Lung microvascular endothelial cell (primary cell): ENCODE data around the gene NHSL2. TPM values are rescaled to one million over a fixed set of nuclear protein-coding genes. Genes with fewer than 3 reads are reported as not detected.
A peak's percentile ranks its signal among the peaks of the same experiment; 100 is the strongest.

ENCODE experiments used
- DNase-seq, 2 donors: peaks; one replicate each; pipeline versions ENCODE4 v3.0.0 to v3.0.0-alpha.2; 2010; ENCODE audit warnings: low read depth in 2 of 2
- total RNA-seq: library from RNA; depleted of rRNA; stranded (reverse); fragments of >200 nt; gene quantifications from 2 replicates; pipeline ENCODE4 v1.2.1, GENCODE V29; 2014

Gene NHSL2
- total RNA-seq, 1 donor from 2014 or later, result 14.1 TPM

DNA sequence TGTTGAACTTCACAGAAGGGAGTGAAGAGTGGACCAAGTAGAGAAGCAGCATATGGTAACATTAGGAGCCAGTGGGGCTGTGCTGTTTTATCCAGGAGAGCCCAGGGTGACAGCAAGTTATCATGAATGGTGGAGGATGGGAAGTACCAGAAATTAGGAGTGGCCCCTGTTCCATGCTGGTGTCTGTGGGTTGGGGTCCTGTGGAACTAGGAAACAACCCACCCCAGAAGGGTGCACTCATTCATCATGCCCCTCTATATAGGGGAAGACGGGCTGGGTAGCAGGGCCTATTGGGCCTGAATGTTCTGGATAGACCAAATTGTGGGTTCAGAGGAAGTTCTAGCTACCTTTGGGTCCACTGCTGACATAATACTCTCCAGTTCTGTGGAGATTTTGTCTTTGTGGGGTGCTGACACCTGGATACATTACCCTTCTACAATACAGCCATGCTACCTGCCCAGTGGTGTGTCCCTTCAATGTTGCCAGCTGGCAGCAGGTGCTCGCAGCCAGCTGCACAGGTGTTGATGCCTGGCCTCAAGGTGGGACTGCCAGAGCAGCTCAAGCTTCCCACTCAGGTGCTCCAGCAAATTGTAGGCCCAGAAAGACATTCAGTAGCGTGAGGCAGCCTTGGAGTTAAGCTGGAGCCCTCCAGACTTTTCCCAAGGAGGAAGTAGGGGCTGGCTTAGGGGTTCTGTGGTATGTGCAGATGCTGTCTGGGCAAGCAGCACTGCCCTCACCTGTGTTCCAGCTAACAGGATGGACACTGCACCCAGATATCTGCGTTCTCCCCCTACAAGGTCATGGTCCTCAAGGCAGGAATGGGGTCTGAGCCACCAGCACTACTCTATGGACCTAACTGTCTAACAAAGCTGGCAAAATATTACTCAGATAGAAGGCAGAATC is 106.5 kb downstream of the NHSL2 start:
- DNase-seq, result no peak

DNA sequence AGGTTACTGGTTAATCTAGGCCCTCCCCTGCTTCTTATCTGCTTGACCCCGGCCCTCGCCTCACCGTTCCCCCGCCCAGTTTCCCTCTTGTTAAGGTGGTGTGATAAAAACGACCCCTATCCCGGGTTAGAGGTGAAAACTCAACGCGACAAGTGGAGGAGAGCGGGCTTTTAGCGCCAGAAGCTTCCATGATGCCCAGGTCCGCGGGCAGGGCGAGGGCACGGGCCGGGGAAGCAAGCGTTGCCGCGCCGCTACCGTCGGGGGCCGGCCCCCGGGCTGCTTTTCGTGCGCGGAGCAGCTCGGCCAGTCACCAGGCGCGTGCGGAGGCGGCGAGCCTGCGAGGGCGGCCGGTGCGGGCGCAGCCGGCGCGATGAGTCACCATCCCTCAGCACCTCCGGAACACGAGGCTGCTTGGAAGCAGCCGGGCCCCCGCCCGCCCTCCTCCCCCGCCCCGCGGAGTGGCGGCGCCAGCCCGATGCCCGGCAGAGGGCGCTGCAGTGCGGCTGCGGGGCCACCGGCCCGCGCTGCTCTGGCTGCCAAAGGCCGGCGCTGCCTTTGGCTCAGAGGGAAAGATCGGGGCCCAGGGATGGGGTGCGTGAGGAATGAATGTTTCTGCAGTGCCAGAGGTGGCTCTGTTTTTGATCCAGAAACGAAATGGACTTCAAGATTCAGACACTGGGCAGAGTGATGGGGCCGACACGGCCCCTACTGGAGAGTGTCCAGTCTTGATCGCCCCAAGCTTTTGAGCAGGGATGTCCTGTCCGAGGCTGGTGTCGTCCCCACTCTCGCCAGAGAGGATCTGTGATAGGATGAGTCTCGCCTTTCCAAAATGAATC is 107.8 kb downstream of the NHSL2 start:
- DNase-seq, result peak; percentile 92

GRCh38 chrX:72019487-72019886 is 108.8 kb downstream of the NHSL2 start:
- no peak for DNase-seq

DNA sequence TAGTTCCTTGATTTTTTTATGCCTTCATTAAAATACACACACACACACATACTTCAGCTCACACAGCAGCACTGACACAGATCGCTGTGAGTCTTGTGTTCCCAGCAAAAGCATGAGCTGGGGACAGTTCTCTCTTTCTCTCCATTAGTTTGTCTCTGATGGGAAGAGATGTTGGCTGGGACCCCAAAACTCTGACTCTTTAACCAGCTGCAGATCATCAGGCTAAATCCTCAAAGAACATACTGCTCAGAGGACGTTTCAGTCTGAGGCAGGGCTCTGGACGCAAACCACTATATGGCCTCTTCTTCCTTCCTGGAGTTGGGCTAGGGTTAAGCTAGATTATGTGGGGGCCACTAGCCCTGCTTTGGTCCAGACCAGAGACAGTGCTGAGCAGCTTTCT is 109.6 kb downstream of the NHSL2 start:
- no peak for DNase-seq

DNA sequence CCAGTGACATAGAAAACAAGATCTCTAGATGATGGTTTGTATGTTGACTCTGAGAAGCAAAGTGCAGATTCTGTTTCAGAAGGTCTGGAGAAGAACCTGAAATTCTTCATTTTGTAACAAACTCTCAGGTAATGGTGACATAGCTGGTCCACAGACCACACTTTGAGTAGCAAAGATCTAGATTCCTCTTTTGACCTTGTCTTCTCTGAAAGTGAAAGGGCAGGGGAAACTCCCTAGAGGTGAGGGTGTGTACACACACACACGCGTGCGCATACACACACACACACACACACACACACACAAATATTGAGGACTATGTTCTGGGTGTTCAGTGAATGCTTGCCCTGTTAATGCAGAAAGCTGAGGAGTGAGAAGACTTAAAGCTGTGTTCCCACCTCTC is 110.1 kb downstream of the NHSL2 start:
- no peak for DNase-seq

GRCh38 chrX:72021975-72022374 is 111.3 kb downstream of the NHSL2 start:
- DNase-seq, result peak; percentile 30 to 56

DNA sequence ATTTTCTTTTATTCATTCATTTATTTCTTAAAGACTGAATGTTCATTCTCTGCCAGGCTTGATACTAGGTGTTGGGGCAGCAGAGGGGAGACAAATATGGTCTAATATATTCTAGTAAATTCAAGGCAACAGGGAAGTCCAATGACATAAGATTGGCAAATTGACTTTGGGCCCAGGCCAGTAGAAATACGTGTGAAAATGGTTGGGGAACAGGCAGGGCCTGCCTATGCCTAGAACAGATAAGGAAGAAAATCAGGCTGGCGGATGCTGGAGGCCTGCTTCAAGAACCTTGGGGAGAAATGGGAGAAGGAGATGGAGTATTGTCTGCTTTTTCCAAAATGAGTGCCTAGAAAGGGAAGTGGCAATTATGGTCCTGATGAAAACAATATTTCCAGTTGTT is 112.4 kb downstream of the NHSL2 start:
- DNase-seq, result no peak

GRCh38 chrX:72025236-72025770 is 114.7 kb downstream of the NHSL2 start:
- DNase-seq, result no peak

GRCh38 chrX:72026341-72027023 is 115.8 kb downstream of the NHSL2 start:
- DNase-seq, result no peak

DNA sequence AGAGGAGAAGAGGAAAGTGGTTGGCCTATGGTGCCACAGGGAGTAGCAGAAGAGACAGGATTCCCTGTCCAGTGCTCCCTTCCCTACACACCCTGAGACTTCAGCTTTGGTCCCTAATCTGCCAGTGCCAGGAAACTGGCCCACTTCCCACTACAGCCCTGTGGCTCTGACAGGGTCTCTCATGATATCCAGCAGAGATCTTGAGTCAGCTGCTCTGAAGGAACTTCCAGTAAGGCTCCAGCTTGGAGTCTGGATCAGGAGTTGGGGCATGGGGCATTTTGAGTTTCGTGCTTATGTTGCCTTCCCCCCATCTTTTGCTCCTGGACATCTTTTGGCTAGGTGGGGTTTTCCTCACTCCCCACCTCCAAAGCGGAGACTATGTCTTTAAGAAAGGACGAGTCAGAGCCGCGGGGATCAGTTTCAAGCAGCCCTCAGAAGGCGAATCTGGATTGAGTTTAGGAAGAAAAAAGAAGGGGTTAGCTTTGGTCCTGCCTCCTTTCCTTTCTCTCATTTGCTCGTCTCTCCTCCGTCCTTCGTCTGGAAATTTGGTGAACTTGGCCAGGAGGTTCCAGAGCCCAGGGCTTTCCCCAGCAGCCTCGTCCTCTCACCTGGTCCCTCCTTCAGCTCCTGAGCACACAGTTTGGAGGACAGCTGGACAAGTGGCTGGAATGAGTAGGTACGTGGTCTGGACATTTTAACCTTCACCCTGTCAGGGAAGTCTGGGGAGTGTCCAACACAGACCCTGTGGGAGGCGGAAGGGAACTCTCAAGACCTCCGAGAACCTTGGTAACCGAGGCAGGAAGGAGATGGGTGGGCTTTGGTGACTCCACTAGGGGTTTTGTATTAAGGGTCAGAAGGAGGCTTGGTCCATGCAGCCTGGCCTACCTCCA is 116.6 kb downstream of the NHSL2 start:
- no peak for DNase-seq

GRCh38 chrX:72027914-72028307 is 117.3 kb downstream of the NHSL2 start:
- DNase-seq, result no peak

DNA sequence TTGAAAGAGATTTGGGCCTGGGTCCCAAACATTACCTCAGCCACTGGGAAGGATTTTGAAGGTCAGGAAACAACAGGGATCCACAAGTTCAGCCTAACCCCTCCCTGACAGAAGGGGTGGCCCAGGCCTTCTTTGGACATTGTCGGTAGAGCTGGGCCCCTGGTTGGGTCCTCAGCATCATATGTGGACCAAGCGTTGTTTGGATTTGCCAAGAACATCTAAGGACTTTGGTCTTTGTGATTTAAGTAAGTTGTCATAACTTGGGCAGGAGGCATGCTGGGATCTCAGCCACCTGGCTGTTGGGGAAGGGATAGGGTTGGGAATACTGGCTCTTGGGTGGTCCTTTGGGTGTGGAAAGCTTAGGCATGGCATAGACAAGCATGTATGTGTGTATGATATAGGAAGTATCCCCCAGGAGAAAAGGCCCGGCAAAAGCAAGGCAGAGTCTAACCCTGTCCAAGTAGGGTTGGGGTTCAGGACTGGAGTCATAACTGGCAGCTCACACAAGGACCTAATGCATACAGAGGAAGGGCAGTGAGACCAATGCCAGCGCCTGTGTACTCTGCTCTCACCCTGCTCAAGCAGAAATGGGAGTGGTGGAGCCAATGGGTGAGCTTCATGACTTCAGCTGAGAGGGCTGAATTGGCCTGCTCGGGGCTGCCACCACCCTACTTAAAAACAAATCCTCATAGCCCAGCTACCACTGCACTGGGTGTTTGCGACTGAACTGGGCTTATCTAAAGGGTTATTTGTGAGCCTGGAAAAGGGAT is 118.2 kb downstream of the NHSL2 start:
- no peak for DNase-seq

GRCh38 chrX:72029483-72030411 is 119.1 kb downstream of the NHSL2 start:
- peak; percentile 84 to 88 for DNase-seq

- DNase-seq, result no peak
These were observed 119.8 kb downstream of the NHSL2 start for GRCh38 chrX:72030431-72030830.

DNA sequence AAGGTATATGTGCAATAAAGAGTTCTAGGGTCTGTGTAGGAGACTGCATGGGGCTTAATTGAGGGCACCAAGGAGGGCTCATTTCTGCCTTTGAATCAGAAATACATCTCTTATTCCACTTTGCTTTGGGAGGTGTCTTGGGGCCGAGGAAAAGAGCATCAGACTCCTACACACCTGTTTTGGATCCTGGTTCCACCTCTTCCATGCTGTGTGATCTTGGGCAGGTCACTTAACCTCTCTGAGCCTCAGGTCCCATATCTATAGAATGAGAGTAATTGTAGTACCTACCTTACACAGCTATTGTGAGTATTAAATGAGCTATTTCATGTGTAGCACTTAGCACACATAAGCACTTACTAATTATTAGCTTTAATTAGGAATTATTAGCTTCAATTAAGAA is 120.5 kb downstream of the NHSL2 start:
- DNase-seq, result no peak

GRCh38 chrX:72031634-72032033 is 121.0 kb downstream of the NHSL2 start:
- no peak for DNase-seq

DNA sequence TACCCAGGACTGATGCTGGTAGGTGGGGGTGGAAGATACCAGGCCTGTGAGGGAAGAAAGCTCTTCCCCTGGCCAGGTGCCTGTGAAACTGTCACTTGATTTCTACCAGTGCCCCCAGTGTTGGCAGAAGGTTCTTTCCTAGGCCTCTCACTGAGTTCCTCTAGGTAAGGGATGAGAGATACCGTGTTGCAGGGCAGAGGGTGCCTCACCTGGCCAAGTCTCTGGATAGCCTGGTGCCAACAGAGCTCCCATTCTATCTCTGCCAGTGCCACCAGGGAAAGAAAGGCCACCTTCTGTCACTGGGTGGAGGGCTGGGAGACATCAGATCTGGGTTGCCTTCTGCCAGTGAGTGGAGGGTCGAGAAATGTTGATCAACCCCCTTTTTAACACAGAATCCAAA is 127.0 kb downstream of the NHSL2 start:
- no peak for DNase-seq

GRCh38 chrX:72038016-72038415 is 127.4 kb downstream of the NHSL2 start:
- DNase-seq, result no peak

GRCh38 chrX:72038868-72039267 is 128.2 kb downstream of the NHSL2 start:
- DNase-seq, result no peak
